Subcutaneous adipose tissue (tissue), 4 donors: ENCODE data around the gene PCNX3. TPM values are rescaled to one million over a fixed set of nuclear protein-coding genes. Genes with fewer than 3 reads are reported as not detected.

ENCODE experiments used
- total RNA-seq, 4 donors: library from RNA; depleted of rRNA; stranded (reverse); fragments of >200 nt; gene quantifications; one replicate each; pipeline ENCODE4 v1.1.0, GENCODE V29; 2016
- TF ChIP-seq, protein P1 (sequence below): fragments of 450-650 bp; IDR thresholded peaks from one replicate; pipeline ENCODE4 v1.5.1; 2016; ENCODE audit warnings: low read depth, mild to moderate bottlenecking, control low read depth, antibody characterized with exemption, moderate library complexity

PCNX3 gene
- total RNA-seq, 4 donors from 2014 or later: 10.3 to 25.2 (median 11.2) TPM

DNA sequence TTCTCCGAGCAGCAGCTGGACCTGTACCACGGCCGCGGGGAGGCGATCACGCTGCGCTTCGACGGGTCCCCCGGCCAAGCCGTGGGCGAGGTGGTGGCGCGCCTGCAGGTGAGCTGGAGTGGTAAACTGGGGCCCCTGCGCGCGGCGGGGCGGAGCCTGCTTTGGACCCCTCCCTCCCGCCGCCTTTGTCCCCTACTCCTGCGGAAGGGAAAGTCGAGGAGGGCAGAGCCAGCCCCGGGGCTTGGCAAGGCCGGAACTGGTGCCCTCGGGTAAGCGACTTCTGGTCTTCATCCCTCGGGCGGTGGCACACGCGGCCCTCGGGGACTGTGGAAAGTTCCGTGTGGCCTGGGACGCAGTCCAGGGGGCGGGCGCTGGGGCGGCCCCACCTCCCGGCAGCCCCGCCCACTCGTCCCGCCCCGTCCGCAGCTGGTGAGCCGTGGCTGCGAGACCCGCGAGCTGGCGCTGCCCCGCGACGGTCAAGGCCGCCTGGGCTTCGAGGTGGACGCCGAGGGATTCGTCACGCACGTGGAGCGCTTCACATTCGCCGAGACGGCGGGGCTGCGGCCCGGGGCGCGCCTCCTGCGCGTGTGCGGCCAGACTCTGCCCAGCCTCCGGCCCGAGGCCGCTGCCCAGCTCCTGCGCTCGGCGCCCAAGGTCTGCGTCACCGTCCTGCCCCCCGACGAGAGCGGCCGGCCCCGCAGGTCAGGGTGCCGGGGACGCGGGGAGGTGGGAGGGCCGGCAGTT is 31.6 kb downstream of the PCNX3 start:
- TF ChIP-seq, protein P1, sequence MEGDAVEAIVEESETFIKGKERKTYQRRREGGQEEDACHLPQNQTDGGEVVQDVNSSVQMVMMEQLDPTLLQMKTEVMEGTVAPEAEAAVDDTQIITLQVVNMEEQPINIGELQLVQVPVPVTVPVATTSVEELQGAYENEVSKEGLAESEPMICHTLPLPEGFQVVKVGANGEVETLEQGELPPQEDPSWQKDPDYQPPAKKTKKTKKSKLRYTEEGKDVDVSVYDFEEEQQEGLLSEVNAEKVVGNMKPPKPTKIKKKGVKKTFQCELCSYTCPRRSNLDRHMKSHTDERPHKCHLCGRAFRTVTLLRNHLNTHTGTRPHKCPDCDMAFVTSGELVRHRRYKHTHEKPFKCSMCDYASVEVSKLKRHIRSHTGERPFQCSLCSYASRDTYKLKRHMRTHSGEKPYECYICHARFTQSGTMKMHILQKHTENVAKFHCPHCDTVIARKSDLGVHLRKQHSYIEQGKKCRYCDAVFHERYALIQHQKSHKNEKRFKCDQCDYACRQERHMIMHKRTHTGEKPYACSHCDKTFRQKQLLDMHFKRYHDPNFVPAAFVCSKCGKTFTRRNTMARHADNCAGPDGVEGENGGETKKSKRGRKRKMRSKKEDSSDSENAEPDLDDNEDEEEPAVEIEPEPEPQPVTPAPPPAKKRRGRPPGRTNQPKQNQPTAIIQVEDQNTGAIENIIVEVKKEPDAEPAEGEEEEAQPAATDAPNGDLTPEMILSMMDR: no peak

GRCh38 chr11:65648997-65649493 is 33.5 kb downstream of the PCNX3 start:
- TF ChIP-seq, protein P1: no peak

DNA sequence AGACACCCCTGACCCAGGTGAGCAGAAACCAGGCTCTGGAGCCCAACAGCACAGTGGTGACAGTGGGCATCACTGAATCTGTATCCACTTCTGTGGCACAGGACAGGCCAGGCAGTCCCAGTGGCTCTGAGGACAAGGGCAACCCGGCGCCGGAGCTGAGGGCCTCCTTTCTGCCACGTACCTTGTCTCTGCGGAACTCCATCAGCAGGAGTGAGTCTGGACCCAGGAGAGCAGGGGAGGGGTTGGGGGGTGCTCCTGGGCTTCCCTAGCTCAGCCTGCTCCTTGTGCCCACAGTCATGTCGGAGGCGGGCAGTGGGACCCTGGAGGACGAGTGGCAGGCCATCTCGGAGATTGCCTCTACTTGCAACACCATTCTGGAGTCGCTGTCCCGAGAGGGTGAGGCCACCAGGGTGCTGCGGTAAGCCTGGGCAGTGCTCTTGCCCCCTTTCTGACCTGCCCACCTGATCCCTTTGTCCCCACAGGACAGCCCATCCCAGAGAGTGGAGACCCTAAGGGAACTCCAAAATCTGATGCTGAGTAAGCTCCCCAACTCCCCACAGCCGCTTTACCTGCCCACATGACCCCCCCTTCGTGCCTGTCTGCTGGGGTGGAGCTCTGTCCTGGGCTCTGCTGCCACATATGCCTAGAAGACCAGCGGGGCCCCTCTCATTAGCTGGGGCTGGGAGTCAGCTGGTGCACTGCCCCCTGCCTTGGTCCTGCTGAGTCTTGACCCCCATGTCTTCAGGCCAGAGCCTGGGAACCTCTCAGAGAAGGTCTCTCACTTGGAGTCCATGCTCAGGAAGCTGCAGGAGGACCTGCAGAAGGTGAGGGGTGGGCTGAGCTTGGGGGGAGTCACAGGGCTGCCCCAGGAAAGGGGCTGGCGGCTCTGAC is 34.3 kb downstream of the PCNX3 start:
- TF ChIP-seq, protein P1: no peak

- TF ChIP-seq, protein P1: no peak
These were observed 35.2 kb downstream of the PCNX3 start for GRCh38 chr11:65650547-65651338.

- TF ChIP-seq, protein P1: no peak
These were observed 35.7 kb downstream of the PCNX3 start for GRCh38 chr11:65651339-65651588.

DNA sequence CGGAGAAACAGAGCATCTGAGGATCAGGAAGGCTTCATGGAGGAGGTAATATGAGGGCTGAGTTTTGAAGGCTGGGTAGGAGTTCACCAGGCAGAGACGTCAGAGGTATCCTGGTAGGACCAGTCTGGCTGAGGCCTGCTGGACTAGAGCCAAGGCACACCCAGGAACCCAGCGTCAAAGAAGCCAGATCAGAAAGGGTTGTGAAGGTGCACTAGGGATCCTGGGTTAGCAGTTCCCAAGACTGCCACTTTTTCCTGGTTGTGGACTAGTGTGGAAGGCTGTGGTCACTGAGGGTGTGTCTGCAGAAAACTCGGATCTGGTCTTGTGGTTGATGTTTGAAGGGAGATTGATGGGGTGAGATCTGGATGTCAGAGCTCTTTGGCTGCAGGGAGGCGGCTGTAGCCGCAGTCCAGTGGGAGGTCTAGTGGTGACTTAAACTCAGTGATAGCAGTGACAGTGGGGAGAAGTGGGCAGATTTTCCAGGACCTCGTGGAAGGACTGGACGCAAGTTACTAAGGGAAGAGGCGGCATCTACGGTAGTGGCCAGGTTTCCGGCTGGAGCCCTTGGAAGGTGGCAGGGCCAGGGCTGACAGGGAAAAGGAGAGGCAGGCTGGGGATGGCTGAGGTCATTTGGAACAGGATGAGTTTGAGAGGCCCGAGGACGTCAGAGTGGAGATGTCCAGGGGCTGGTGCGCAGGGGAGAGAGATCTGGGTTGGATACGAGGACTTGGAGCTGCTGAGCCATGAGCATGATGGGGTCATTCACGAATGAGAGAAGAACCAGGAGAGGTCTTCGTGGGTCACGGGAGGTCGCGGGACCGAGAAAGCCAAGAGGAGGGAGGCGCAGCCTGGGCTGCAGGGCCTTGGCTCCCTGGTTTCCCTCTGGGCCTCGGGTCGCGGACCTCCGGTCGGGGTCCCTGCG is 36.3 kb downstream of the PCNX3 start:
- TF ChIP-seq, protein P1: no peak
